SHP77 (cell line): Measurements from ENCODE around the gene TP53BP2.
"Not testable (repeated sequence)": the region's sequence is repeated elsewhere in the genome, so short reads cannot be mapped to it uniquely, and the experiment has no call there.

Source experiments
- DNase-seq, 2 experiments: peaks; one replicate each; lab custom pipeline; 2025; lab: John Stamatoyannopoulos, UW

TP53BP2 gene

DNA sequence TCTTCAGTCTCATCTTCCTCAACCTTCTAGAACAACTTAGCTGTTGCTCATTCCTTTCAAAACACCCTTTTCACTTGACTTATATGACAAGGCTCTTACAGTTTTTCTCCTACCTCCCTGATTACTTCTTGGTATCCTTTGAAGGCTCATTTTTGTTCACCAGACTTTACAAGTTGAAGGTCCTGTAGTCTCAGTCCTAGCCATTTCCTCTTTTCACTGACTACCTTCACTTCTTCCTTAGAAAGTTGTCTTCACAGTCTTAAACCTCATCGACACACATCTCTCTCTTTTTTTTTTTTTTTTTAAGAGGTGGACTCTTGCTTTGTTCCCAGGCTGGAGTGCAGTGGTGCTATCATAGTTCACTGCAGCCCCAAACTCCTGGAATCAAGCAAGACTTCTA is 6.6 kb upstream of the TP53BP2 start:
- no peak for DNase-seq

DNA sequence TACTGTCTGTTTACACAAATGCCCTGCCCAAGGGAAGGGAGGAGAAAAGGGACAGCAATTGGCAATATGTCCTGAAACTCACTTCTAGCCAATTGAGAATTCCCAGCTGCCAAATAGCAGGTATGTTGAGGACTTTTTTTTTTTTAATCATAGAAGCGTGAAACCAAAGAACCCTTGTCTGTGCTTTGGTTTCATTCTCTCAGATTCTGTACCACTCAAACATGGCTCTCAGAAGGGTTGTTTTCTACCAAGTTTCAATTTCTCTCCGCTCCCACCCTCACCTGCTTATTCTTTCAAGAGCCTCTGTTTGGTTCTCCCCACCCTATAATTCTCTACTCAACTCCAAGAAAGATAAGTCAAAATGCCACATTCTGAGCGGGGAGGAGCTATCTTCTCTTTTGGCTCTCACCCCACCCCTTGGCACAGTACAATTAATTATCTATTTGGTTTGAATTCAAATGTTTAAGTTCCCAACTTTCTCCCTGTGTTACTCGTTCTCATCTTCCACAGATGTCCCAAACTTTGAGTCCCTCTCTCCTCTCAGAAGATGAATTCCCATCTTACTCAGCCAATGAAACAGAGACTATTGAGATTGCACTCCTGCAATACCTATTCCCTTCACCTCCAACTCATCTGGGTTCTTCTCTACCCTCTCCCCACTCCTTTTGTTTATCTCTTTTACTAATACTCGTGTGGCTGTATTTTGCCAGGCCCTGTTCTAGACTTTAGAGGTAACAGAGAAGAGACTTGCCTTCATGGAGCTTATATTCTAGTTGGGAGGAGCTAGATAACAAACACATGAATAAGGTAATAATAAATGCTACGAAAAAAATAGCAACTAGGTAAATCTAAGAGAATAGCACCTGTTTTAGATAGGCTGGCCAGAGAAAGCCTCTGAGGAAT is 3.9 kb upstream of the TP53BP2 start:
- DNase-seq = no peak

DNA sequence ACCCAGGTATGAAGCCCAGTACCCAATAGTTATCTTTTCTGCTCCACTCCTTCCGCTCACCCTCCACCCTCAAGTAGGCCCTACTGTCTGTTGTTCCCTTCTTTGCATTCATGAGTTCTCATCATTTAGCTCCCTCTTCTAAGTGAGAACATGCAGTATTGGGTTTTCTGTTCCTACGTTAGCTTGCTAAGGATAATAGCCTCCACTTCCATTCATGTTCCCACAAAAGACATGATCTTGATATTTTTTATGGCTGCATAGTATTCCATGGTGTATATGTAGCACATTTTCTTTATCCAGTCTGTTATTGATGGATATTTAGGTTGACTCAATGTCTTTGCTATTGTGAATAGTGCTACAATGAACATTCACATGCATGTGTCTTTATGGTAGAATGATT is 2.8 kb upstream of the TP53BP2 start:
- DNase-seq = no peak

DNA sequence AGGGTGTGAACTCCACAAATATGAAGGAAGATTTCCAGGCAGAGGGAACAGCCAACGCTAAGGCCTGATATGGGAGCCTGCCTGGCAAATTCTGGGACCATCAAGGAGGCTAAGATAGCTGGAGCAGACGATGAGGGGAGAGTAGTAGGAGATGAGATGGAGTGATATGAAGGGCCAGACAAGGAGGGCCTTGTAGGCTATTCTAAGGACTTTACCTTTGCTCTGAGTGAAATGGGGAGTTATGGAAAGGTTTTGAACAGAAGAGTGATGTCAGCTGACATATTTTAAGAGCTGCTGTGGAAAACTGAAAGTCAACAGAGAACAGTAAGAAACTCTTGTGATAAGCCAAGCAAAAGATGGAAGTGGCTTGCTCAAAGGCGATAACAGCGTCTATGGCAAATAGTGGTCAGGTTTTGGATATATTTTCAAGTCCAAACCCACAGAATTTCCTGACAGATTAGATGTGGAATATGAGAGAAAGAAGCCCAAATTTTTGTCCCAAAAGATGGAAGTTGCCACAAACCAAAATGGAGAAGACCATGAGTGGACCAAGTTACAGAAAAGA is 2.1 kb upstream of the TP53BP2 start:
- DNase-seq = no peak

DNA sequence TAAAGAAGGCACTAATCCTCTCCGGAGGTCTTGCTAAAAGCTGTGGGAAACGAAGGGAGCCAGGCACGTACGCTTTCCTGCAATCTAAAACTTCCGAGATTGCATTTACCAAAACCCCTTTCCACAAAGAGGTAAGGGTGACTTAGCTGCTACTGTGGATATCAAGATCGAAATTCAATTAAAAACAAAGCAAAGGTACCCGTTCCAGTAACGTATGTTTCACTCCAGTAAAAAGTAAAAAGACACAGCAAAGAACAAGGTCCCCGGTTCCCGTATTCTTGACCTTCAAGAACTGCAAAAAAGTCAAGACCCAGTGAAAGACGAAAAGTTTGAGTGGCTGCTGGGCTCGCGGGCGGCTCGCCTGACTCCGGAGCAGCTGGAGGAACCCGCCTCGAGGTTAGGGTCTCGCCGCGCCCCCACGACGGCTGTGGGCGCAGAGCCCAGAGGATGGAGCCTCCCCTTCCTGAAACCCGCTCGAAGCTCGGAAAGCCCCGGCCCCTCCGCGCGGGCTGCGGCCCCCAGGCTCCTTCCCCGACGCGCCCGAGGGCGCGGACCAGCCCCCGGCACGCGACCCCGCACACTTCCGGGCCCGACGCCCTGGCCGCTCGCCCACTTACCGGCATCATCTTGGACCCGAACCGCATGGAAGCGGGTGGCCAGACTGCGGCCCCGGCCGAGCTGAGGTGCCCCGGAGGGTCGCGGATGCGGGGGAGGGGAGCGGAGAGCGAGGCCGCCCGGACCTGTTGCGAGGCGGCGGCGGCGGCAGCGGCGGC is 524 bp downstream of the TP53BP2 start:
- DNase-seq = peak in 1 of 2 experiments; percentile 51

DNA sequence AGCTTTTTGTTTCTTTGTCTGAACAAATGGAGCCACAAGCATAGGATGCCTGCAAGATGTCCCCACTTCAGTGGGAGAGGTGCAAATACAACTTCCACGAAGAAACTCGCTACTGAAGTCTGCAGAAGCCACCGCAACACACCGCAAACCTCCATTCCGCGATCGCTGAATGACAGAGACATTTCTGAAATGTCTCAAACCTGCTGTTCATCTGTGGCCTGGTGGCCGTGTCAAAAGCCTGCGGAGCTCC is 1.0 kb downstream of the TP53BP2 start:
- DNase-seq = peak in 1 of 2 experiments; percentile 18

DNA sequence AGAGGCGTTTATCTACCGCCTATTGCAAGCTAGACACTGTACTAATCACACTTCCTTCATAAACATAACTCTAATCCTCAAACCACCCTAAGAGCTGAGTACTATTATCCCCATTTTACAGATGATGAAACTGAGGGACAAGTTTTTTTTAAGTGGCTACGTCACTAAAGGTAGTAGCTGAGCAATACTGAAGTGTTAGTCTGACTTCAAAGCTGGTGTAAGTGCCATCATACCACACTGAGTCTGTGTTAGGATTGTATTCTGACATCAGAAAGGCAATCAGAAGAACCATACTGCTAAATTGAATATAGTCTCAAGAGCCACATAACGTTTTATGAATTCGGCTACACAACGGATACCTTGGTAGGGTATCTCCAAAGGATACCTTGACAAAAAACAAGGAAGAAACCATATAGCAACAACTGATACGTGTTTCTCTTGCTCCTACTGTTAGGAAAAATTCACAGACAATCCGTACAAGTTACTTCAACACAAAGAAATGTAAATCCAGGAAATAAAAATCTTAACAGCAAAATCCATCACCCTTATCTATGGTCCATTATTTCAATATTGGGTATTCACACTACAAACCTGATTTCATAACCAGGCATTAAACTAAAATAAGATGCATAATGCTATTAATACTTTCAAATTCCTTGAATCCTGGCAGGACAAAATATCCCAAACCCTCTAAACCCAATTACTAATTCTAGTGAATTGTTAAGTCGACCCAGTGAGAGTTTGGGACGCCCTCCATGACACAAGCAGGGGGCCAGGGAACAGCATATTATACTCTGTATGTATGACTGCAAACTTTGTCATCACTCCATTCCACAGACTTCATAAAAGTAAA is 1.6 kb downstream of the TP53BP2 start:
- no peak for DNase-seq

DNA sequence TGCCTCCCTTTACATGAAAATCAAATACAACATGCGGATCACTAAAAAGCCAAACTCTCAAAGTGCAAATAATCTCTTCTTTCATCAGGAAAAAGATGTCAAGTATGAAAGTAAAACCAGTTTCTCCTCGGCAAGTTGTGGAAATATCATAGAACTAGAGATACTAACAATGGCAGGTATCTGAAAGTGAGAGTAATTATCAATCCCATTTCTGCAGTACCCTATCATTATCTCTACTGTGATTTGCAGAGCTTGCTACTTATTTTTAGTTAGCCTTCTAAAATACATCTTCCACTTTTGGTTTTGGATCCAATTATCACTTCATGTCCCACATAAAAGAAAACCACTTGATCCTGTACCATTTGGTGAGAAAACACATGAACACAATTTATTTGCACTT is 3.0 kb downstream of the TP53BP2 start:
- DNase-seq = no peak

DNA sequence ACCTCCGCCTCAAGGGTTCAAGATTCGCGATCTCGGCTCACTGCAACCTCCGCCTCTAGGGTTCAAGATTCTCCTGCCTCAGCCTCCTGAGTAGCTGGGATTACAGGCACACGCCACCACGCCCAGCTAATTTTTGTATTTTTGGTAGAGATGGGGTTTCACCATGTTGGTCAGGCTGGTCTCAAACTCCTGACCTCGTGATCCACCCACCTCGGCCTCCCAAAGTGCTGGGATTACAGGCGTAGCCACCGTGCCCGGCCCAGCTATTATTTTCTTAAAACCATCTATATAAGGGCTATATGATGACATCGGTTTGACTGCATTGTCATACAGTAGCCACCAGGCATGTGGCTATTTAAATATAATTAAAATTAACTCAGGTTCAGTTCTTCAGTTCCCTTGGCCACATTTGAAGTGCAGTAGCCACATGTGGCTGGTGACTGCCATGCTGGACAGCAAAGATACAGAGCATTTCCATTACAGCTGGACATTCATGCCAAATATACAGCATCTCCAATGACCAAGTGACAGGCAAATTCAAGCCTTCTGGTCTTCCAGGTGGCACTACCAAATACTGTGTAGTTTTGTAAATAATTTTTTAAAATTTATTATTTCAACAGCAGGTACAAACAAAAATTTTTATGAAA is 3.6 kb downstream of the TP53BP2 start:
- not testable (repeated sequence) for DNase-seq

DNA sequence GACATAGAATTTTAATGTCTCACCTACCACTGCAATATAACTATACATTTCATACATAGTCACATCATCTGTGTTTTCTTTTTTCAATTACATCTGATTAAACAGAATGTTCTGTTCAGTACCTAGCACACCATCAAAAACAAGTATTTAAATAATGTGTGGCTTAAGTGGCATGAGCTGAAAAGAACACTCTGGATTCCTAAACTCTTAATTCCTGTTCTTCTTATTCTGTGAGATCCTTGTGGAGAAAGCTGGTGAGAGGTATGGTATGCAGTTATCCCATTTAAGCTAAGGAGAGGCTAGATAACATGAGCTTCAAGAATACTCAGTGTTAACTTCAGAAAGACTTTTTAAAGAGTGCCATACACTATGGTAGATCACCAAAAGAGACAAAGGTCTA is 5.5 kb downstream of the TP53BP2 start:
- DNase-seq = no peak

DNA sequence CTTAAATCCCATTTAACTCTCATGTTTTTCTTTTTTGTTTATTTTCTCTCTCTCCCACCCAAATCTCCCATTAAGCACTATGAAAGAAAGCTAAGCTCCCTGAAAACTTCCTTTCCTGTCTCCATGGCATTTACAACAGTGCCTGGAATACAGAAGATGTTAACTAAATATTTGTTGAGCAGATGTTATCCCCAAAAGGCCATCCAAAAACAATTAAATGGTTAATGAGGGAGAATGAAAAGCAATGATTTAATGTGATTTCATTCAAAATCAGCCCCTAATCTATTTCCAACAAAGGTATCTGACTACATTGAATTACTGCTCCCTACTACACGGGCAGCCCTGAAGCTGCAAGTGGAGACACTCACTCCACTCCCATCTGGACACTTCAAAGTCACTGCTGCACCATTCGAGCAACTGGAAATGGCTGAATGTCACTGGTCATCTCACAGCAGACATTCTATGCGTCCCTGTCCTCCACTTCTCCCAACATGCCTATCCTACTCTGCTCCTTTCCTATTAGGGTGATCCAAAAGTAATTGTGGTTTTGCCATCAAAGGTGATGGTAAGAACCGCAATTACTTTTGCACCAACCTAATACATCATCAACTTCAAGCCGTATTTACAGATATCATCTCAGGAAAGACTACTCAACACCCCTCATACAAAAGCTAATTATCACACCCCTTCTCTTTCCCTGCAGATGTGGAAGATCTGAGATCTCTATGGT is 7.5 kb downstream of the TP53BP2 start:
- no peak for DNase-seq

DNA sequence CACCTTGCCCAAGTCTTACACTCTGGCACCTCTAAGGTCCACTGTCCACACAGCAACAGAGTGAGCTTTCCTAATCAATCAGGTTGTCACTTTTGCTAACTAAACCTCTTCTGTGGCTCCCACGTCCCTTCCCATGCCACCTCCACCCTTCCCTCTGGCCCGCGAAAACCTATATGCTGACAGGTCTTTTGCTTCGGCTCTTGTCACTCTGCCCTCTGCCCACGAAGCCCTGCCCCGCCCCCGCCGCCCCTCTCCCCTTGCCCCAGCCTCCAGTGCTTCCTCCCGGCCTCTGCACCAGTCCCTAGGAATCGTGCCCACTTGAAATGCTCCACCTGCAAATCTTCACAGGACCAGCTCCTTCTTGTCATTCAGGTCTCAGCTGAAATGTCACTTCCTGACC is 8.1 kb downstream of the TP53BP2 start:
- DNase-seq = no peak

DNA sequence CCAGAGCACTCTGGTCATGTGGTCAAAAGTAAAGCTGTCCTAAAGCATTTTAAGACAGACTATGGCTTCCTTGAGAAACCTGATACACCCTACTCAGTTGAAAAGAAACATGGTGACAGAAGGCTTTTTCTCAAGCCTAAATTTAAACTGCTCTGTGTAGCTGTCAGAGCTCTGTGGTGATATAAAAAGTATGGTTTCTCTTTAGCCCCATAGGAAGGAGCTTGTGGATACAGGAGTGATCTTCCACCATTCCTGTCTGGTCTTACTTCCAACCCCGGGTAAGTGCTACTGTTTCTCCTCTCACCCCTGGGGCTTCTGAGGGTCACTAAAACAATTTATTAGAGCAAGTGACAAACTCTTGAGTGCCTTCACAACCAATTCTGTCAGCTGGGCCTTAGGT is 8.5 kb downstream of the TP53BP2 start:
- no peak for DNase-seq

DNA sequence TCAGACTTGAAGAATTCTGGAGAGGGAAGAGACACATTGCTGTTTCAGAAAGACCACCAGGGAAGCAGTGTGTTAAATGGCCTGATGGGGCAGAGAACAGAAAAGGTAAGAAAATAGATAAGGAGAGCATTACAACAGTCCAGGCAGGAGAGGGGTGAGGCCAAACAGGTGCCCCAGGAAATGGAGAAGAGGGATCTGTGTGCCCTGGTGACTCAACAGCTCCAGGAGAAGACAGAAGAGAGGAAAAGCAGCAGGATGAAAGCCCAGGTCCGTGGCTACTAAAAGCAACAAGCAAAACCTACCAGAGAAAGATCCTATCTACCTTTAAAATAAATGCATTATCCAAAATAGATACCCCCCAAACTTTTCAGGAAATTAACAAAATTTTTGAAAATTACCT is 9.2 kb downstream of the TP53BP2 start:
- no peak for DNase-seq

DNA sequence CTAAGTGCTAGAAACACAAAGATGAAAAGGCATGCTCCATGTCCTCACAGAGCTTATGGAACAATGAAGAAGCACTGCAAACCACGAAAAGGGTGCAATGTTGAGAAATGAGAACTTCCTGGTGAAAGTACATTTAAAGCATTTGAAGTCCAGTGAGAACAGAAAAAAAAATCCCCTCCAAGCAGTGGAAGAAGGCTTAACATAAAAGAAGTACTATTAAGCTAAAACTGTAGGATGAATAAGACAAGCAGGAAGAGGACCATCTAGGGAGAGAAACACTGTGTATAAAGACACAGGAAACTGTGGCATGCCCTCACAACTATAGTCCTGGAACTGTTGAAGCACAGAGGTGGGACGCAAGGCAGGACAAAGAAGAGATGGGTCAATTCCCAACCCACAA is 10.0 kb downstream of the TP53BP2 start:
- no peak for DNase-seq

DNA sequence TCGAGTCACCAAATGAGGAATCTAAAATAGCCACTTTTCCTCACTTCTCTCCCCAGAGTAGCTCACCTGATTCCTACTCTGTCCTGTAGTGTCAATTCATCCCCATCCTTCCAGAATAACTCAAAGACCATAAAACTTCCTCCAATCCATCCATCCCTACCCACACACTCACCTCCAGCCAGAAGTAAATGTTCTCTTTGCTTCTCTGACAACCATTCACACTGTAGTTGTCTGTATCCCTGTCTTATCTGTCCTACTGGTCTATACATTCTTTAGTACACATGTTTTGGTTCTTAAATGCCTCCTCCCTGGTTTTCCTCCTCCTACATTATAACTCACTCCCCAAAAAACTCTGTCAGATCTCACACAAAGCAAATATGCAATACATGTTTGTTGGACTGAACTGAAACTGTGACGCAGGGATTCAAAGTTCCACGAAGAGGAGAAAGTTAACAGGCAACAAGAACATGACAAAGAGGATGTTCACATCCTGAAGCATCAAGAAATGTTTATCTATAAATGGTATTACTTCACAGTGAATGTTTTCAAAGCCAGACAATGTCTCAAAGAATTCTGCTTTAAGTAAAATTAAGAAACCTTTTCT is 11.0 kb downstream of the TP53BP2 start:
- no peak for DNase-seq

DNA sequence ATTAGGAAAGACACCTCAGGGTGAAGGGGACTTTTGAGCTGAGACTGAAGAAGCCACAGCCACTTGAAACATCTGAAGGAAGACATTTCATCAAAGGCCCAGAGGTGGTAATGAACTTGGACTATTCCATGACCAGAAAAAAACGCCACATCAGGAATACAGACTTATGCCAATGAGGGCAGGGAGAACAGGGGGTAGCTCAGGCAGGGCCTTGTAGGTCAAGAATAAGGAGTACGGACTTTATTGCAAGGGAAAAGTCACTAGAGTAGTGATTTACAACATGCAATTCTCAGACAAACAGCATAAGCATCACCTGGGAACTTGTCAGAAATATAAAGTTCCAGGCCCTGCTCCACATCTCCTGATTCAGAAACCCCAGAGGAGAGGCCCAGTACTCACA is 11.8 kb downstream of the TP53BP2 start:
- no peak for DNase-seq

DNA sequence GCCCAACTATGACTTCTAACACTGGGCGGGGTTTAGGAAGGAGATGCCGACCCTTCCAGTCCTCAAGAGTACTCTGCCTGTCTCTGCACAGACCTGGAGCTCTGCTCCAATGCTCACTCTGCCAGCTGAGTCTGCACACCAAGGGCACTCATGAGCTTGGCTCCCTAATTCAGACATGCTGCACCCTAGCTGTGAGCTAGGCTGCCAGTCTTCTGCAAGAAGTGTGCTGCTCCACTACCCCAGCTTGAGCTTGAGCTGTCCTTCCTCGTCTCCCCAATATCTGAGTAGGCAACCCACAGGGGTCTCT is 13.2 kb downstream of the TP53BP2 start:
- no peak for DNase-seq

DNA sequence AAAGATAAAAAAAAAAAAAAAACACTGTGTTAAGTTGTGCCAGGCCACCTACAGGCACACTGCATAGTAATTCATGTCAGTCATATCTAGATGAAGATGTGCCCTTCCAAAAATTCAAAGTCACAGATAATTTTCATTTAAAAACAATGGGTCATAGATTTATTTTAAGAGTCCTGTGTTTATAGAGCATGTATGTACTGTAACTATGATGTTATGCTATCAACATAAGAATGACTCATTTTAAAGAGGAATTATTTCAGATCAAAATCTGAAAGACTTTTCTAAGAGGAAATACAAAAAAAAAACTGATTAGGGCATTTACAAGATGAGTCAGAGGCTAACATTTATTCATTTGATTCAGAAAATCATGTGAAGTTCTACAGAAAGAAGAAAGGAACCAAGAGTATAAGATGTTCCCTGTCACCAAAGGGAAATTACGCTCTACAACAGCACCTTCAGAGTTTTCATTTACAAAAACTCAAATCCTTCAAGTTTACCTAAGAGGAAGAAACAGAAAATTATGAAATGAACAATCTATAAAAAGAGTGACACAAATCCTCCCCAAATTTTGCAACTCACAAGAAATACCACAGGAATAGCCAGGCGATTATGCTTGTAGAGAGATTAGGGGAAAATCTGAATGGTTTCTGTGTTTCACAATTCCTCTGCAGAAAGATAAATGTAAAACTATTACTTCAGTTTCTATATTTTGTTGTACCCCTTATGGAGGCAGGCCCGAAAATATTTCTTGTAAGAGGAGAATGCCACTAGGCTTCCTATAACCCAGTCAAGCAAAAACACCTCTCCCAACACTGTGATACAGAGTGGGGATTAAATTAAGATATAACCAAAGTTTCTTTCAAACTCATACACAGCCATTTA is 13.8 kb downstream of the TP53BP2 start:
- DNase-seq = no peak

DNA sequence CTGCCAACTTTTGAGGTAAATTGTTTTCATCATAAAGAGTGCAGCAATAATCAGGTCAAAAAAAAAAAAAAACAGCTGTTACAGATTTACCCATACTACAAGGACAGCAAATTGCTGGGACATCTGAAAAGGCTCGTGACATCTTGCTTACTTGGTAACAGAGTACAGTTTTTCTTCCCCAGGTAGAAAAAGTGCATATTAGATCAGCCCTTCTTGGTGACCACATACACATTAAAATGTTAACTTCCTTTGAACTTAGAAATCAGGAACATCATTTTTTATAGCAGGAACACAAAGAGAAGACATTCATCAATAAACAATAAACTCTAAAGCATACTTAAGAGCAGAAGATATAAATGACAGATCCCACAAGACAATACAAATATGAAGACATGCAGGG is 16.1 kb downstream of the TP53BP2 start:
- no peak for DNase-seq
